SU-DHL-6 (cell line): ENCODE measurements around the gene ZNF365.

Experiments used
- H2AFZ ChIP-seq: fragments of 200-600 bp; sonication (generic); 2 replicates; pipeline ENCODE4 v1.6.1; 2014; ENCODE audit warnings: low read depth, mild to moderate bottlenecking, moderate library complexity, mixed read lengths, antibody characterized with exemption, low read length; ENCODE audit not compliant: severe bottlenecking
- H3F3A ChIP-seq: fragments of 200-600 bp; shearing (Covaris generic); 2 replicates; pipeline ENCODE4 v1.6.0; 2016; ENCODE audit warnings: antibody characterized with exemption, mild to moderate bottlenecking; ENCODE audit not compliant: insufficient read depth
- H3K27ac ChIP-seq: fragments of 200-600 bp; sonication (generic); 2 replicates; pipeline ENCODE4 v1.5.1; 2016; ENCODE audit warnings: low read depth, mild to moderate bottlenecking, low read length, moderate library complexity, mixed read lengths
- H3K27me3 ChIP-seq: fragments of 200-600 bp; sonication (generic), shearing (Covaris generic); 2 replicates; pipeline ENCODE4 v1.6.0; 2014; ENCODE audit warnings: mild to moderate bottlenecking, low read length
- H3K36me3 ChIP-seq: fragments of 200-600 bp; sonication (generic); 2 replicates; pipeline ENCODE4 v1.6.1; 2014; ENCODE audit warnings: mild to moderate bottlenecking, low read length, mixed read lengths
- H3K4me2 ChIP-seq: fragments of 300-600, 200-600 bp; shearing (Covaris generic), sonication (generic); 2 replicates; pipeline ENCODE4 v1.6.0; 2014; ENCODE audit warnings: low read length, low read depth, mild to moderate bottlenecking; ENCODE audit not compliant: poor library complexity, severe bottlenecking
- H3K4me3 ChIP-seq: fragments of 200-600 bp; sonication (generic); 2 replicates; pipeline ENCODE4 v1.5.1; 2014; ENCODE audit warnings: antibody characterized with exemption, low read length, mild to moderate bottlenecking, mixed read lengths; ENCODE audit not compliant: insufficient read depth, poor library complexity, severe bottlenecking
- H3K79me2 ChIP-seq: fragments of 200-600 bp; sonication (generic); 2 replicates; pipeline ENCODE4 v1.6.1; 2014; ENCODE audit warnings: mild to moderate bottlenecking, low read length, moderate library complexity; ENCODE audit not compliant: insufficient read depth
- H3K9ac ChIP-seq: fragments of 200-600 bp; sonication (generic); 2 replicates; pipeline ENCODE4 v1.7.0; 2014; ENCODE audit warnings: mild to moderate bottlenecking, low read length
- H3K9me2 ChIP-seq: fragments of 200-600 bp; sonication (generic); replicated peaks from 2 replicates; pipeline ENCODE4 v1.6.1; 2014; ENCODE audit warnings: low read length; ENCODE audit not compliant: insufficient read depth
- H3K9me3 ChIP-seq: fragments of 200-600 bp; sonication (generic); 2 replicates; pipeline ENCODE4 v1.6.1; 2014; ENCODE audit warnings: low read length, mixed read lengths; ENCODE audit not compliant: insufficient read depth
- H4K20me1 ChIP-seq: fragments of 200-600 bp; sonication (generic); 2 replicates; pipeline ENCODE4 v1.6.1; 2014; ENCODE audit warnings: low read depth, mild to moderate bottlenecking, antibody characterized with exemption, low read length, moderate library complexity, mixed read lengths
- CTCF ChIP-seq: fragments of 200-600 bp; sonication (generic); IDR thresholded peaks from one replicate; pipeline ENCODE4 v1.5.1; 2017; ENCODE audit warnings: antibody characterized with exemption, mild to moderate bottlenecking, low read length, moderate library complexity; ENCODE audit not compliant: insufficient read depth, poor library complexity, severe bottlenecking
- EZH2phosphoT487 ChIP-seq: fragments of 200-600 bp; sonication (generic), shearing (Covaris generic); conservative IDR thresholded peaks from 2 replicates; pipeline ENCODE4 v1.6.1; 2018; ENCODE audit warnings: mild to moderate bottlenecking, antibody characterized with exemption, low read length, moderate library complexity, mixed read lengths

The ZNF365 gene

GRCh38 chr10:62333988-62334682 lies 40.0 kb upstream of the ZNF365 start:
- Histone ChIP-seq H4K20me1 (no peaks in the 10 kb centered on the region), H3K9me3 (no peaks in the 10 kb centered on the region), H3K4me3 (no peak overlapping the region), H3K4me2 (no peak overlapping the region), H2AFZ (no peak overlapping the region), H3K27ac (no peak overlapping the region), H3K9me2 (no peaks in the 10 kb centered on the region), H3K9ac (no peak overlapping the region), H3K27me3 (no peaks in the 10 kb centered on the region), H3K36me3 (no peaks in the 10 kb centered on the region), H3K79me2 (no peaks in the 10 kb centered on the region), H3F3A (no peaks in the 10 kb centered on the region)
- no peak for TF ChIP-seq CTCF
- no peak for TF ChIP-seq EZH2phosphoT487

- H3K79me2 ChIP-seq = no peaks in the 10 kb centered on the region
- H3K36me3 ChIP-seq = no peaks in the 10 kb centered on the region
- H3K9me3 ChIP-seq = no peaks in the 10 kb centered on the region
- H4K20me1 ChIP-seq = no peaks in the 10 kb centered on the region
- no peak overlapping the region for H3K4me2 ChIP-seq
- H3F3A ChIP-seq = no peaks in the 10 kb centered on the region
- H3K27me3 ChIP-seq = no peaks in the 10 kb centered on the region
- no peak overlapping the region for H3K27ac ChIP-seq
- no peak overlapping the region for H3K4me3 ChIP-seq
- no peaks in the 10 kb centered on the region for H3K9me2 ChIP-seq
- TF ChIP-seq EZH2phosphoT487 (no peak), CTCF (no peak)
- no peak overlapping the region for H3K9ac ChIP-seq
- H2AFZ ChIP-seq = no peak overlapping the region
Observed at GRCh38 chr10:62335326-62335725, 38.8 kb upstream of the ZNF365 start.

- H3K27ac ChIP-seq = no peak overlapping the region
- H3K36me3 ChIP-seq = no peaks in the 10 kb centered on the region
- H3K27me3 ChIP-seq = no peaks in the 10 kb centered on the region
Observed at GRCh38 chr10:62336404-62336803, 37.8 kb upstream of the ZNF365 start.

More at GRCh38 chr10:62336404-62336803, 37.8 kb upstream of the ZNF365 start:
- no peaks in the 10 kb centered on the region for H3K79me2 ChIP-seq
- TF ChIP-seq CTCF = no peak
- TF ChIP-seq EZH2phosphoT487 = no peak
- H3K4me3 ChIP-seq = no peak overlapping the region
- H3K9me3 ChIP-seq = peaks cover 4% of the 10 kb centered on the region; the same call in 1 of the 2 replicates
- H3K9me2 ChIP-seq = no peaks in the 10 kb centered on the region
- no peaks in the 10 kb centered on the region for H3F3A ChIP-seq
- H3K4me2 ChIP-seq = no peak overlapping the region
- H3K9ac ChIP-seq = no peak overlapping the region
- H4K20me1 ChIP-seq = no peaks in the 10 kb centered on the region
- no peak overlapping the region for H2AFZ ChIP-seq
